VCaP (cell line): Measurements from ENCODE around the gene EVC.
"Not testable (repeated sequence)": the region's sequence is repeated elsewhere in the genome, so short reads cannot be mapped to it uniquely, and the experiment has no call there.

Experiments used
- H3K27ac ChIP-seq: fragments of 450-650 bp; 2 replicates; pipeline ENCODE4 v1.5.1; 2017
- CTCF ChIP-seq: fragments of 450-650 bp; conservative IDR thresholded peaks from 2 replicates; pipeline ENCODE4 v1.5.1; 2017; ENCODE audit warnings: mild to moderate bottlenecking, moderate library complexity

The EVC gene

GRCh38 chr4:5808081-5808741 is 97.2 kb downstream of the EVC start:
- H3K27ac ChIP-seq = peak overlapping the region; percentile 16; the same call in 1 of the 2 replicates
- TF ChIP-seq CTCF = peak; percentile 22; the same call in 1 of the 2 replicates

- TF ChIP-seq CTCF = no peak
- no peak overlapping the region for H3K27ac ChIP-seq
Observed at GRCh38 chr4:5809216-5809776, 98.3 kb downstream of the EVC start.

- no peak overlapping the region for H3K27ac ChIP-seq
- TF ChIP-seq CTCF = no peak
Observed at GRCh38 chr4:5810151-5810550, 99.2 kb downstream of the EVC start.

GRCh38 chr4:5810770-5811430 is 99.9 kb downstream of the EVC start:
- no peak overlapping the region for H3K27ac ChIP-seq
- TF ChIP-seq CTCF = no peak

GRCh38 chr4:5812057-5812456 is 101.1 kb downstream of the EVC start:
- not testable (repeated sequence) for H3K27ac ChIP-seq

GRCh38 chr4:5812506-5813229 is 101.7 kb downstream of the EVC start:
- TF ChIP-seq CTCF = peak; percentile 85

GRCh38 chr4:5813882-5814255 is 102.9 kb downstream of the EVC start:
- no peak overlapping the region for H3K27ac ChIP-seq
- no peak for TF ChIP-seq CTCF

More at GRCh38 chr4:5812506-5813229, 101.7 kb downstream of the EVC start:
- H3K27ac ChIP-seq = no peak overlapping the region
